GM21576 (cell line): ENCODE measurements around the gene KIF18B.

Experiments
- ATAC-seq: cut with Tn5 transposase; IDR thresholded peaks from one replicate; pipeline ENCODE4 v1.9.1; 2021; ENCODE audit warnings: mild to moderate bottlenecking, moderate library complexity; ENCODE audit not compliant: unreplicated experiment

The KIF18B gene

GRCh38 chr17:44884941-44885340 is 62.6 kb downstream of the KIF18B start:
- ATAC-seq = no peak

GRCh38 chr17:44881145-44881544 is 66.4 kb downstream of the KIF18B start:
- no peak for ATAC-seq

GRCh38 chr17:44880062-44880461 is 67.5 kb downstream of the KIF18B start:
- no peak for ATAC-seq

- ATAC-seq = no peak
These were observed 68.2 kb downstream of the KIF18B start for GRCh38 chr17:44879376-44879775.

GRCh38 chr17:44878627-44879221 is 68.8 kb downstream of the KIF18B start:
- ATAC-seq = no peak

GRCh38 chr17:44877121-44877520 is 70.5 kb downstream of the KIF18B start:
- no peak for ATAC-seq

GRCh38 chr17:44875761-44876160 is 71.8 kb downstream of the KIF18B start:
- ATAC-seq = no peak
